Liver (tissue), 3 donors: ENCODE measurements around the gene SYCE3.

Source experiments
- ATF3 ChIP-seq: IDR thresholded peaks from 2 replicates; pipeline ENCODE4 v1.6.1; 2016; ENCODE audit warnings: antibody characterized with exemption
- CTCF ChIP-seq: fragments of 150-350 bp; IDR thresholded peaks from 2 replicates; pipeline ENCODE4 v1.5.1; 2017; ENCODE audit warnings: improper control_type of control experiment, low read depth, low read length; ENCODE audit not compliant: missing input control
- FOXA1 ChIP-seq: IDR thresholded peaks from 2 replicates; pipeline ENCODE4 v1.6.1; 2016; ENCODE audit warnings: antibody characterized with exemption
- FOXA2 ChIP-seq: IDR thresholded peaks from 2 replicates; pipeline ENCODE4 v1.6.1; 2016; ENCODE audit warnings: antibody characterized with exemption
- GABPA ChIP-seq, 2 donors: IDR thresholded peaks in 1 of 2; conservative IDR thresholded peaks in 1 of 2; 2 replicates each; pipeline ENCODE4 v1.6.1; 2016; ENCODE audit warnings: antibody characterized with exemption in 2 of 2, mild to moderate bottlenecking in 1 of 2, moderate library complexity in 1 of 2
- JUND ChIP-seq, 2 donors: IDR thresholded peaks; 2 replicates each; pipeline ENCODE4 v1.6.1; 2016; ENCODE audit warnings: antibody characterized with exemption in 2 of 2
- MAX ChIP-seq: IDR thresholded peaks from 2 replicates; pipeline ENCODE4 v1.6.1; 2016; ENCODE audit warnings: antibody characterized with exemption
- RAD21 ChIP-seq, 2 donors: IDR thresholded peaks; 2 replicates each; pipeline ENCODE4 v1.6.1; 2016; ENCODE audit warnings: antibody characterized with exemption in 2 of 2, mild to moderate bottlenecking in 2 of 2
- REST ChIP-seq: IDR thresholded peaks from 2 replicates; pipeline ENCODE4 v1.6.1; 2016; ENCODE audit warnings: antibody characterized with exemption, mild to moderate bottlenecking
- SP1 ChIP-seq: IDR thresholded peaks from 2 replicates; pipeline ENCODE4 v1.6.1; 2018; ENCODE audit warnings: antibody characterized with exemption, mild to moderate bottlenecking
- TAF1 ChIP-seq: conservative IDR thresholded peaks from 2 replicates; pipeline ENCODE4 v1.6.1; 2016; ENCODE audit warnings: antibody characterized with exemption, mild to moderate bottlenecking
- YY1 ChIP-seq: IDR thresholded peaks from 2 replicates; pipeline ENCODE4 v1.6.1; 2016; ENCODE audit warnings: antibody characterized with exemption, mild to moderate bottlenecking
- donor health status: healthy.
- donor health status: healthy.

- TF ChIP-seq REST = no peak
- TF ChIP-seq CTCF = no peak
- no peak for TF ChIP-seq YY1
- no peak for TF ChIP-seq SP1
- TF ChIP-seq MAX = no peak
- TF ChIP-seq GABPA (IDR thresholded peaks at IDR 0.05 in 1 of 2, conservative IDR thresholded peaks at IDR 0.05 in 1 of 2) = no peak
- no peak for TF ChIP-seq FOXA2
- no peak for TF ChIP-seq ATF3
- no peak for TF ChIP-seq JUND (IDR thresholded peaks at IDR 0.05)
- no peak for TF ChIP-seq RAD21 (IDR thresholded peaks at IDR 0.05)
- TF ChIP-seq TAF1 = no peak
- TF ChIP-seq FOXA1 = no peak
These were observed 37.8 kb upstream of the SYCE3 start, which contains the start of gene MAPK8IP2 for GRCh38 chr22:50600538-50600937.
